ES-I3 (cell line): Measurements from ENCODE around the gene ALX4.

Source experiments
- H3K36me3 ChIP-seq: 2 replicates; pipeline ENCODE4 v1.6.1; 2013; ENCODE audit warnings: mild to moderate bottlenecking, low read length, control low read depth, moderate library complexity; ENCODE audit not compliant: insufficient read depth
- H3K4me1 ChIP-seq: 2 replicates; pipeline ENCODE4 v1.6.1; 2013; ENCODE audit warnings: mild to moderate bottlenecking, control low read depth, low read length; ENCODE audit not compliant: insufficient read depth
- H3K9ac ChIP-seq: 2 replicates; pipeline ENCODE4 v1.6.1; 2013; ENCODE audit warnings: low read depth, mild to moderate bottlenecking, low read length, moderate library complexity
- H3K9me3 ChIP-seq: 2 replicates; pipeline ENCODE4 v1.6.1; 2013; ENCODE audit warnings: mild to moderate bottlenecking, low read length, moderate library complexity; ENCODE audit not compliant: control insufficient read depth, insufficient read depth

The ALX4 gene

DNA sequence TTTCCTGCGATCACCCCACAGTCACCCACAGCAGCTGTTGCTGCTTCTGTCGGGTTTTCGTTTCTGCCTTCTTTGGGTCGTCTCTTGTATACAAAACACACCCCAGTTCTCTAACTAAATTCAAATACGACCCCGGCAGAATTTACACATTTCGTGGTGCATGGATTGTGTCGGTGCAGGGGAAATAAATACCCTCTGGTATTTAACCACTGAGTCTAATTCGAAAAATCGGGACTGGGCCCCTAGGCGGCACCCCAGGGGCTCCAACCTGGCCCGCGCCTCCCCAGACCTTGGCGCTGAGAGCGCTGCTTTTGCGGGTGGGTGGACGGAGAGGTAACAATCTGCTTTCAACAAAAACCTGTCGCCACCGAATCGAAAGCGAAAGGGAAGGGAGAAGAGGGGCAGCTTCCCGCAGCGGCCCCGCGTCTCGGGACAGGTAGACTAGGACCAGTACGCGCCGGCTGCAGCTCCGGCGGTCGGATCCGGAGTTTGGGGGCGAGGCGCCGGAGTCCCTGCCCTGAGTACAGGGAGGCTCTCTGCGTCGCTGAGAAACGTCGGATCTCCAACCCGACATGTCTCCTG lies 4.4 kb downstream of the ALX4 start:
- H3K9me3 ChIP-seq, result no peaks in the 10 kb centered on the region
- H3K4me1 ChIP-seq, result peaks cover 13% of the 10 kb centered on the region
- peak overlapping the region; percentile 42; the same call in 1 of the 2 replicates for H3K9ac ChIP-seq
- no peaks in the 10 kb centered on the region for H3K36me3 ChIP-seq

DNA sequence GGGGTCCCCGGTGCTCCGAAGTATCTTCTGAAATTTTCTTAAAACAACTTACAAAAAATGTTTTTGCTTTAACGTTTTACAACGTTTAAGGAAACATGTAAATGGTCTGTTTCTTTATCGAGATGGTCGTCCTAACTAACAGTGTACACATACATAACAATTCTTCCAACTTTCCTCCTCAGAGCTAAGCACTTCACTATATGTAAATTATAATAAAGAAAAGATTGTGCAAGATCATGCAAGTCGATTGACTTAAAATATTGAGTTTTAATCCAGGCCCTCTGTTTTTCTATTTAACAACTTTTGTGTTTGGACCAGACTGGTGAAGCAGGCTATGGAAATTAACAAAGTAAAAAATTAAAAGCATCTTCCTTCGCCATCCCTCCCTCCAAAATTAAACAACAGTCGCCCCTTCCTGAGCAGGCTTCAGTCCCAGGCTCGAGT lies 4.9 kb downstream of the ALX4 start:
- Histone ChIP-seq H3K36me3 (no peaks in the 10 kb centered on the region), H3K9me3 (no peaks in the 10 kb centered on the region), H3K4me1 (peaks cover 13% of the 10 kb centered on the region), H3K9ac (no peak overlapping the region; the same call in 1 of the 2 replicates)

- Histone ChIP-seq H3K9me3 (no peaks in the 10 kb centered on the region), H3K36me3 (no peaks in the 10 kb centered on the region), H3K9ac (peak overlapping the region; percentile 19; the same call in 1 of the 2 replicates), H3K4me1 (peaks cover 13% of the 10 kb centered on the region)
Measured at GRCh38 chr11:44304091-44305025, 5.6 kb downstream of the ALX4 start.

DNA sequence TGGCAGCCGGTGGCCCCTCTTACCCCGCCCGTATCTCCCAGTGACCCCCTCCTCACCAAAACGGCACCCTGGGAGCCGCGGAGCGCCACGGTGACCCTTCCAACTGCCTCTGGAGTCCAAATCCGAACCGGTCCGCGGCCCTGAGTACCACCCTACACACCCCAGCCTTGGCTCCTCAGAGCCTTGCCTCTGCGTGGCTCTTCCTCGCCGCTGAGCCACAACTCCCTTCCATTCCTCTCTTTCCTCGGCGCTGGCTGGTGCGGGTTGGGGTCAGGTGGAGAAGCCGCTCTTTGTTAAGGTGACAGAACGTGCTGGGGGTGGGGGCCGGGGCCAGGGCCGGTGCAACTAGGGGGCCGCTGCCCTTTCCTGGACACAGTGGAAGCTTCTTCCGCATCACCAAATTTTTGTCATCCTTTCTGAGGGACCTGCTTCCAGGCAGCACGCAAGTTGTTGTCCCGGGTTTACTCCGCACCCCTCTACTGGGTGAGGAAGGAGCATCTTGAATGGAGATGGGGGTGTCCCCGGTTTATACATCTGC lies 6.5 kb downstream of the ALX4 start:
- Histone ChIP-seq H3K4me1 (peaks cover 11% of the 10 kb centered on the region), H3K9ac (no peak overlapping the region), H3K36me3 (no peaks in the 10 kb centered on the region), H3K9me3 (no peaks in the 10 kb centered on the region)

DNA sequence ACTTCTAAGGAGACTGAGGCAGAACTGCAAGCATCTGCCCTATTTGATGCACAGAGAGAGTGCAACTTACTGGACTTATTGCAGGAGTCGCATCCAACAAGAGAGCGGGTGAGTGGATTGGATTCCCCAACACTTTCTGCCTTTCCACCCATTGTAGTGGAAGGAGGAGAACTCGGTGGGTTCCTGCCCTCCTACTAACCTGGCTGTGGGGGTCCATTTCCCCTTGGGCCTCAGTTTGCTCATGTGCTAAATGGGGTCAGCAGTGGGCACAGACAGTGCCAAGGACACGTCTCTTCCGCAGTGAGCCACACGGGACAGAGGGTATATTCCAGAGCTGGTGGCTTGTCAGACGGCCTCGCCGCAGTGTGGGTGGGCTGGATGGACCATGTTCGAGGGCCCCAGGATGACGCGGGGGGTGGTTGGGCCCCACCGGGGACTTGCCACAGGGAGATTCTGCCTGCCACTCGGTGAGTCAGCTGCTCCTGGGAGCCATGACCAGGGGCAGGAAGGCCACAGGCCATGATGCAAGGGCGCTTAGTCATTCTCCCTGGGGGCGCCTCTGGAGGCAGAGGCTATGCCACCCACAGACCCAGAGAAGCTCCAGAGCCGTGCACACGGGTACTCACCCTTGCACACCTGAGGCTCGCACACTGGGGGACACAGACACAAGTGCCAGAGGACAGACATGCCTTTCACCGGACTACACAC lies 8.2 kb downstream of the ALX4 start:
- no peak overlapping the region for H3K9ac ChIP-seq
- no peaks in the 10 kb centered on the region for H3K9me3 ChIP-seq
- H3K4me1 ChIP-seq, result peaks cover 8% of the 10 kb centered on the region
- no peaks in the 10 kb centered on the region for H3K36me3 ChIP-seq

GRCh38 chr11:44300844-44301563 lies 8.9 kb downstream of the ALX4 start:
- H3K4me1 ChIP-seq, result peaks cover 6% of the 10 kb centered on the region; the same call in 1 of the 2 replicates
- H3K9ac ChIP-seq, result no peak overlapping the region
- H3K36me3 ChIP-seq, result no peaks in the 10 kb centered on the region
- H3K9me3 ChIP-seq, result no peaks in the 10 kb centered on the region

DNA sequence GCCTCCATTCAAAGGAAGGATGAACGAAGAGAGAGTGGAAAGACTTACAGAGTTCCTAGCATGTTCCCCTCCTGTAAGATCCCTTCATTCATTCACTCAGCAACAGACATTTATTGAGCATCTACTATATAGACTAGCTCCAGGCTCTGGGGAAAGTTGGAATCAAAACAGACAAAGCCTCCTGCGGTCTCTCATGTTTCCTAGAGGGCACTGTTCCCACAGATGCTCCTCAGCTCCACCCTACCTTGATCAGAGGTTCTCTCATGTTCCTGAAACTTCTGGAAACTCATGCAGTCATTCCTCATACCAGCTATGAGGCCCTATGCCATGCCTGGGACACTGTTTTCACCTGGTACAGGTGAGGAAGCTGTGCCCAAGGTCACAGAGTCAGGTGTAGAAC lies 11.1 kb downstream of the ALX4 start:
- H3K36me3 ChIP-seq, result no peaks in the 10 kb centered on the region

GRCh38 chr11:44290208-44290607 lies 19.7 kb downstream of the ALX4 start:
- Histone ChIP-seq H3K9ac (no peak overlapping the region), H3K4me1 (no peaks in the 10 kb centered on the region), H3K36me3 (no peaks in the 10 kb centered on the region), H3K9me3 (no peaks in the 10 kb centered on the region)

More for the DNA sequence above, 11.1 kb downstream of the ALX4 start:
- Histone ChIP-seq H3K4me1 (peaks cover 6% of the 10 kb centered on the region; the same call in 1 of the 2 replicates), H3K9me3 (no peaks in the 10 kb centered on the region), H3K9ac (no peak overlapping the region)

DNA sequence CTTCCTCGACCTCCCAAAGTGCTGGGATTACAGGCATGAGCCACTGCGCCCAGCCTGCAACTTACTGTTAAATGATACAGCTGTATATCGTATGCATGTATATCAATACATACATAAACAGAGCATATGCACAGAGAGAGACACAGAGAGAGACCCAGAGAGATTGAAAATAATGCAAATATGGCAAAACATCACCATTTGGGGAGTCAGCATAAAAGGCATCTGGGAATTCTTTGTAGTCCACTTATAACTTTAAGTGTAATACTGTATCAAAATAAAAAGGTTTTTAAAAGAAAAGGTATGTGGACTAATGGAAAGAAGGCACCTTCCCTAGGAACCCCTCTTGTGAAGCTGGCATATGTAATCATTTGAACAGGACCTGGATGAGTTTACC lies 21.8 kb downstream of the ALX4 start:
- no peak overlapping the region for H3K9ac ChIP-seq
- no peaks in the 10 kb centered on the region for H3K36me3 ChIP-seq
- no peaks in the 10 kb centered on the region for H3K9me3 ChIP-seq

DNA sequence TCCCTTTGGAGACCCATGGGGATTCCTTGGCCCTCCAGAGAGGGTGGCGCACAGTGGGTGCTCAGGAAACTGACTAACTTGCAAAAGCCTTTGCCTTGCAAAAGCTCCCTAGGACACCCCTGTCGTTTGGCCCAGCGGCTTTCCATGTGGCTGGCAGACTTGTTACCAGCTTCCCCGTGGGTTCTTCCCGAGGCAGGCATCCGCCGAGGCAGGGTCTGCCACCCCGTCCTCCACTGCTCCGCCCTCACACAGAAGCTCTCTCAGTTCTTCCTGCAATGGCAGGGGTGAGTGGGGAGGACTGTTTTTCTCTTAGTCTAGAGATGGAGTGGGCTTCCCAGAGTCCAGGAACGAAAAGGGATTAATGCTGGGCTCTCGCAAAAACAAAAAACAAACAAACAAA lies 23.0 kb downstream of the ALX4 start:
- Histone ChIP-seq H3K9ac (no peak overlapping the region), H3K36me3 (no peaks in the 10 kb centered on the region), H3K9me3 (no peaks in the 10 kb centered on the region), H3K4me1 (no peaks in the 10 kb centered on the region)

More for the DNA sequence above, 21.8 kb downstream of the ALX4 start:
- H3K4me1 ChIP-seq, result no peaks in the 10 kb centered on the region

DNA sequence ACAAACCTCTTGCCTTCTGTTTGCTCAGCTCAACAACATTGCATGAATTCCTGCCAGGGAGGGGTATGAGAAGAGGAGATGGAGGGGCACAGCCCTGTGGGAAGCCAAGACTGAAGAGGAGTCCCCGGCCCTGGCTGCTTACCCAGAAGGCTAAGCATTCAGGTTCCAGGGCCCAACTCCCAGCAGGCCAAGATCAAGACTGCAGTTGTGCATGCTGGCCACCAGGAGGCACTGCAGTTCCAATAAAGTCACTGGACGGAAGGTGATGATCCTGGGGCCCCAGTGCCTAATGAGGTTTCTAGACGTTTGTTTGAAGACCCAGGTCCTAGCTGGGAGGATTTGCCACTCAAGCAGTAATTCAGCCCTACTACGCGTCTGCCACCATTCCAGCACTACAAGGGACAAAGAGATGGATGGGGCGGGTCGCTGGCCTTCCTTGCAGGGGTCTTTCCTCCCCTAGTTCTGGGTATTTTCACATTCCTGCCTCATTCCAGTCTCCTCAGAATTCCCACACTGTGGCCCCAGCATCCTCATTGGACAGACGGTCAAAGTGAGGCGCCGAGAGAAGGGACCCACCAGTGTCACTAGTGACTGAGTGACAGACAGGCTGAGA lies 23.6 kb downstream of the ALX4 start:
- no peak overlapping the region for H3K9ac ChIP-seq
- no peaks in the 10 kb centered on the region for H3K36me3 ChIP-seq
- no peaks in the 10 kb centered on the region for H3K9me3 ChIP-seq
- no peaks in the 10 kb centered on the region for H3K4me1 ChIP-seq

DNA sequence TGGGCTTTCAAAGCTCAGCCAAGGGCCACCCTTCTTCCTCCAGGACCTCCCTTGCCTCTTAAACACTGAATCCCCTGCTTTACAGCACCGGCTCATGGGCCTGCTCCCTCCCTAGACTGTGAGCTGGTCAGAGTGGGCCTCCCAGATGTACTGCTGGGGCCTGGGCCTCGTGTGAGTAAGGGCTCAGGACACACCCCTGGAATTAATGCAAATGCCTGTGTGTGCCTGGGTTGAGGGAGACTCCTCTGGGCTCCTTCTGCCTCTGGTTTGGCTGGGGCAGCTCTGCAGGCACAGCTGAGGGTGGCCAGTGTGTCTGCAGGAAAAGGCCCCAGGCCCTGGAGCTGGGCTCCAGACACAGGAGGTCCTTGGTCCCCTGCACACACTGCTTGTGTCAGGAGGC lies 24.2 kb downstream of the ALX4 start:
- H3K9ac ChIP-seq, result no peak overlapping the region
- H3K4me1 ChIP-seq, result no peaks in the 10 kb centered on the region
- no peaks in the 10 kb centered on the region for H3K36me3 ChIP-seq
- H3K9me3 ChIP-seq, result no peaks in the 10 kb centered on the region

DNA sequence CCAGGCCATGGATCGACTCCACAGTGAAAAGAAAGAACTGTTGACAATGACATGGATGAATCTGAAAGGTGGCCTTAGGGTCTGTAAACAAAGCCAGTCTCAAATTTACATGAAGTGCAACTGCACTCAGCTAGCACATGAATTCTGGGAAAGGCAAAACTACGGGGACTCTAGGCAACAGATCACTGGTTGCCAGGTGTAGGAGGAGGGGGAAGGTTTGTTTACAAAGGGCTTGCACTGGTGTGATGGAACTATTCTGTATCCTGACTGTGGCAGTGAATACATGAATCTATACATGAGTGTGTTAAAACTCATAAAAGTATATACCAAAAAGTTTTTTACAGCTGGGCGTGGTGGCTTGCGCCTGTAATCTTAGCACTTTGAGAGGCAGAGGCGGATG lies 27.3 kb downstream of the ALX4 start:
- H3K9ac ChIP-seq, result no peak overlapping the region
- no peaks in the 10 kb centered on the region for H3K4me1 ChIP-seq
- no peaks in the 10 kb centered on the region for H3K9me3 ChIP-seq
- H3K36me3 ChIP-seq, result no peaks in the 10 kb centered on the region
